ENCODE results near the gene BIRC6.
"Not testable (repeated sequence)": the region's sequence is repeated elsewhere in the genome, so short reads cannot be mapped to it uniquely, and the experiment has no call there.

Gene BIRC6, protein sequence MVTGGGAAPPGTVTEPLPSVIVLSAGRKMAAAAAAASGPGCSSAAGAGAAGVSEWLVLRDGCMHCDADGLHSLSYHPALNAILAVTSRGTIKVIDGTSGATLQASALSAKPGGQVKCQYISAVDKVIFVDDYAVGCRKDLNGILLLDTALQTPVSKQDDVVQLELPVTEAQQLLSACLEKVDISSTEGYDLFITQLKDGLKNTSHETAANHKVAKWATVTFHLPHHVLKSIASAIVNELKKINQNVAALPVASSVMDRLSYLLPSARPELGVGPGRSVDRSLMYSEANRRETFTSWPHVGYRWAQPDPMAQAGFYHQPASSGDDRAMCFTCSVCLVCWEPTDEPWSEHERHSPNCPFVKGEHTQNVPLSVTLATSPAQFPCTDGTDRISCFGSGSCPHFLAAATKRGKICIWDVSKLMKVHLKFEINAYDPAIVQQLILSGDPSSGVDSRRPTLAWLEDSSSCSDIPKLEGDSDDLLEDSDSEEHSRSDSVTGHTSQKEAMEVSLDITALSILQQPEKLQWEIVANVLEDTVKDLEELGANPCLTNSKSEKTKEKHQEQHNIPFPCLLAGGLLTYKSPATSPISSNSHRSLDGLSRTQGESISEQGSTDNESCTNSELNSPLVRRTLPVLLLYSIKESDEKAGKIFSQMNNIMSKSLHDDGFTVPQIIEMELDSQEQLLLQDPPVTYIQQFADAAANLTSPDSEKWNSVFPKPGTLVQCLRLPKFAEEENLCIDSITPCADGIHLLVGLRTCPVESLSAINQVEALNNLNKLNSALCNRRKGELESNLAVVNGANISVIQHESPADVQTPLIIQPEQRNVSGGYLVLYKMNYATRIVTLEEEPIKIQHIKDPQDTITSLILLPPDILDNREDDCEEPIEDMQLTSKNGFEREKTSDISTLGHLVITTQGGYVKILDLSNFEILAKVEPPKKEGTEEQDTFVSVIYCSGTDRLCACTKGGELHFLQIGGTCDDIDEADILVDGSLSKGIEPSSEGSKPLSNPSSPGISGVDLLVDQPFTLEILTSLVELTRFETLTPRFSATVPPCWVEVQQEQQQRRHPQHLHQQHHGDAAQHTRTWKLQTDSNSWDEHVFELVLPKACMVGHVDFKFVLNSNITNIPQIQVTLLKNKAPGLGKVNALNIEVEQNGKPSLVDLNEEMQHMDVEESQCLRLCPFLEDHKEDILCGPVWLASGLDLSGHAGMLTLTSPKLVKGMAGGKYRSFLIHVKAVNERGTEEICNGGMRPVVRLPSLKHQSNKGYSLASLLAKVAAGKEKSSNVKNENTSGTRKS (N-terminal part only)

DNA sequence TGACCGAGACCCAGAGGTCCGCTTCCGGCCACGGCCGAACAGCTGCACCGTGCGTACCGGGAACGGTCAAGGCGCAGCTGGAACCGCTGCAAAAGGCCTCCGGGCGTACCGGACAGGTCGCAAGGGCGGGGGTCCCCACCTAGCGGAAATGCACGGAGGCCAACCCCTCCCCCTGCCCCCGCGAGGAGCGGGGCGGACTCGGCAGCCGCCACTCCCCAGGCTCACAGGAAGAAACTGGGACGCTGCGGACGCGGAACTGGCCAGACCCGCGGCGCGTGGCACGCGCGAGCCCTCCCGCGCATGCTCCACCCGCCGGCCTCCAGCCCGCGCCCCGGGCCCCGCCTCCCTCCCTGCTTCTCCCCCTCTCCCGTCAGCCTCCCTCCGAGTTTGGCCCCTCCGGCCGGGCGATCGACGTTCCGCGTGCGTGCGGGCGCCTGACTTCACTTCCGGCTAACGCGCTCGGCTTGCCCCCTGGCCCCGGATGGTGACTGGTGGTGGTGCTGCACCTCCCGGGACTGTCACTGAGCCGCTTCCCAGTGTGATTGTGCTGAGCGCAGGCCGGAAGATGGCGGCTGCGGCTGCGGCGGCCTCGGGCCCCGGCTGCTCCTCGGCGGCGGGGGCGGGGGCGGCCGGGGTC is at the start of gene BIRC6:
Gene BIRC6, plus strand, starts transcription at position 343 of the 637 bp plus-strand sequence. Its CDS starts 139 bp downstream, at position 482.
- DNase-seq (ENCODE audit: low read depth) = peak; percentile 97

DNA sequence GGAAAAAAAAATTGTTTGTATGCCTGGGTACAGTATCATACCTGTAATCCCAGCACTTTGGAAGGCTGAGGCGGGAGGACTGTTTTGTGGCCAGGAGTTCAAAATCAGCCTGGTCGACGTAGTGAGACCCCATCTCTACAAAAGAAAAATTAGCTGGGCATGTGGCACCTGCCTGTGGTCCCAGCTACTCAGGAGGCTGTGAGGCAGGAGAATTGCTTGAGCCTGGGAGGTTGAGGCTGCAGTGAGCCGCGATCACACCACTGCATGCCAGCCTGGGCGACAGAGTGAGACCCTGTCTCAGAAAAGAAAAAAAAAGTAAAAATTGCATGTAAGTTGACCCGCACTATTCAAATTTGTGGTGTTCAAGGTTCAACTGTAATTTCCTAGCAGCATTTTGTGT is 46.2 kb upstream of the BIRC6 start:
- DNase-seq (ENCODE audit: low read depth) = no peak

DNA sequence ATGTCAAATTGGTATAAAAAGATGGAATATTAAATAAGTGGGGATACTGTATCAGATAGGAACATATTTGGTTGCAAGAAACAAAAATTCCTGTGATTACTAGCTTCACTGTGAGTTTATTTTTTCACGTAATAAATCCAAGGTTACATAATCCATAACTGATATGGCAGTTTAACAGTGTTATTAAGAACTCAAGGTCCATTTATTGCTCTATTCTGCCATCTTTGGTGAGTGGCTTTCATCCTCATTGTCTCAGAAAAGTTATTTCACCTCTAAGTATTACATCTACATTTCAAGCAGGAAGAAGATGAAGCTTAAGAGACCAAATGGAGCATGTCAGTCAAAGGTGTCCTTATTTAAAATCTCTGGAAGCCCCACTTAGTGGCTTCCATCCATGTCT is 41.9 kb upstream of the BIRC6 start:
- no peak for DNase-seq (ENCODE audit: low read depth)

DNA sequence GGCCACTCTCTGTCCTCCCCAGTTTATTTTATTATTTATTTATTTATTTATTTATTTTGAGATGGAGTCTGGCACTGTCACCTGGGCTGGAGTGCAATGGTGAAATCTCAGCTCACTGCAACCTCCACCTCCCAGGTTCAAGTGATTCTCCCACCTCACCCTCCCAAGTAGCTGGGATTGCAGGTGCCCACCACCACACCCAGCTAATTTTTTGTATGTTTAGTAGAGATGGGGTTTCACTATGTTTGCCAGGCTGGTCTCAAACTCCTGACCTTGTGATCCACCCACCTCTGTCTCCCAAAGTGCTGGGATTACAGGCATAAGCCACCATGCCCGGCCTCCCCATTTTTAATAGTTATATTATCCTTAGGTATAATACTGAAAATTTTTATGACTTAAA is 28.1 kb upstream of the BIRC6 start:
- not testable (repeated sequence) for DNase-seq (ENCODE audit: low read depth)

DNA sequence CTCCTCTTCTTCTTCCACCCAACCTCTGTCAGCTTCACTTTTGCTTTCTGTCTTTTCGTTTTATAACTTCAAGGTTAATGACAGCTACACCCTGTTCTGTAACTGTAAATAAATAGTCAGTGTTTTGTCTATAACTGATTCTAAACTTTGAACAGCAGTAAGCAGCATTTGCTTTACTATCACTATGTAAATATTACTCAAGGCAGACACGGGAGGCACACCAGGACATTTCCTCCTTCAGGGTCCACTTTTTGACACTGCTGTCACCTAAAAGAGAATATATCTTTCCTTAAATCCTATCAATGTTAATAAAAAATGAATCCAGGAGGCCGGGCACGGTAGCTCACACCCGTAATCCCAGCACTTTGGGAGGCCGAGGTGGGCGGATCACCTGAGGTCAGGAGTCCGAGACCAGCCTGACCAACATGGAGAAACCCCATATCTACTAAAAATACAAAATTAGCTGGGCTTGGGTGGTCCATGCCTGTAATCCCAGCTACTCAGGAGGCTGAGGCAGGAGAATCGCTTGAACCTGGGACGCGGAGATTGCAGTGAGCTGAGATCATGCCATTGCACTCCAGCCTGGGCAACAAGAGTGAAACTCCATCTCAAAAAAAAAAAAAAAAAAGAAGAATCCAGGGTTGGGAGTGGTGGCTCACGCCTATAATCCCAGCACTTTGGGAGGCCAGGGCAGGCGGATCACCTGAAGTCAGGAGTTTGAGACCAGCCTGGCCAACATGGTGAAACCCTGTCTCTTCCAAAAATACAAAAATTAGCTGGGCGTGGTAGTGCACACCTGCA is 27.4 kb upstream of the BIRC6 start:
- DNase-seq (ENCODE audit: low read depth) = not testable (repeated sequence)

DNA sequence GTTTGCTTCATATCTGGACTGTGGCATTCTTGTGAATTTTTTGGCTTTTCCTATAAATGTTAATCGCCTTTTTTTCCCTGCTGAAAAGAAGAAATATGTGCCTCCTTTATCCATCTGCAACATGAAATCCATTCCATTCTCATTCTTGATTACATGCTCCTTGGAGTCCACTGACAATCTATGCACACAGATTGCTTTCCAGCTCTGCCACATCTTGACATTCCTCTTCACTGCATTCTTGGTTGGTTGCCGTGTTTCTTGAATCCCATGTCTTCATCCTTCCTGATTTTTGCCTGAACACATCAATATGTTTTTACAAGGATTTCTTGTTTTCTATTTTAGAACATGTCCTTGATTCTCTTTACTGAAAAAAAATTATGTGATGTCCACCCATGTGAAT is 26.7 kb upstream of the BIRC6 start:
- DNase-seq (ENCODE audit: low read depth) = no peak

DNA sequence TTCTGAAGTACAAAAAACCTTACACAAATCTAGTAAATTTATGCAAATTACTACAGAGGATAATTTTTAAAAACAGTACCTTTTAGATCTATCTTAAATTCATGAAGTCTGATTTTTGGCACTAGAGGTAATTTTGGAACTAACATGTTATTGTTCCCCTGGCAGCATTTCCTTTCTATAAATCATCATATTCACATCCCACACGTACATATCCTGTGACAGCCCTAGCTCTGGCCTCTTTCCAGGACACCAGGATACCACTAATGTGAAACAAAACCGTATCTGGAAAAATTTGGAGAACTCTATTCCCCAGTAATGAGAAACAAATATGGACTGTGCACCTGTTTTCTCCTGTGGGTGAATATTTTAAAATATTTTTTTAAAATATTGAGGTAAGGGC is 14.0 kb upstream of the BIRC6 start:
- DNase-seq (ENCODE audit: low read depth) = no peak

DNA sequence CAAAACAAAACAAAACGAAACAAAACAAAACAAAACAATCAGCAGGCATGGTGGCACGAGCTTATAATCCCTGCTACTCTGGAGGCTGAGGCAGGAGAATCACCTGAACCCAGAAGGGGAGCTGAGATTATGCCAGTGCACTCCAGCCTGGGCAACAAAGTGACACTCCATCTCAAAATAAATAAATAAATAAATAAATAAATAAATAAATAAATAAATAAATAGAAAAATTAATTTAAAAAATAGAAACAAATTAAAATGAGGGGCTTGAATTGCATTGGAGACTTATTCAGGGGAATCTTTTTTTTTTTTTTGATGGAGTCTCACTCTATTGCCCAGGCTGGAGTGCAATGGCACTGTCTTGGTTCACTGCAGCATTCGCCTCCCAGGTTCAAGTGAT is 6.0 kb upstream of the BIRC6 start:
- not testable (repeated sequence) for DNase-seq (ENCODE audit: low read depth)

DNA sequence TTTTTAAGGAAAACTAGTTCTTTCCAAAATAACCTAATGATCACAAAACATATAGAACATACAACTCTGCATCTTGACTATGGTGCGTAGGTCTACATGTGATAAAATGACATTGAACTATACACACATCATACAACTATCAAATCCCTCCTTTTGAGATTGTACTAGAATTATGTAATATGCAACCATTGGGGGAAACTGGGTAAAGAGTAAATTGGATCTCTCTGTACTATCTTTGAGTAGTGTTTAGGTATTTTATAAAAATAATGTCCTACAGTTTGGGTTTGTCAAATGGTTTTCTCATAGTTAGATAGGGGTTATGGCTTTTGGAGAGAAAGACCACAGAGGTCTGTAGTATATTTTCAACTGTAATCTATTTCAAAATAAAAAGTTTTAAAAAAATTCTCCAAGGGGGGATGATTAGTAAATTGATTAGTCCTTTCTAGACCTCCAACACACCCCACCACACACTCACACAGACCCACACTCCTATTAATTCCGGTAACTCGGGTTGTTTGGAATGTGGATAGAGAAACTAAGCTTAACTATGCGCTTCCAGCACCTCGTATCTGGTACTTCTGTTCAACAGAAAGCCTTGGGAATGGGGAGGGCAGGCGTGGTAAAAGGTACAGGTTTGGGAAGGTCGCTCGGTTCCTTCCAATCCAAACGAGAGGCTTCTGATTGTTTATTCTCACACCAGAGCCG is 695 bp upstream of the BIRC6 start:
- DNase-seq (ENCODE audit: low read depth) = no peak

DNA sequence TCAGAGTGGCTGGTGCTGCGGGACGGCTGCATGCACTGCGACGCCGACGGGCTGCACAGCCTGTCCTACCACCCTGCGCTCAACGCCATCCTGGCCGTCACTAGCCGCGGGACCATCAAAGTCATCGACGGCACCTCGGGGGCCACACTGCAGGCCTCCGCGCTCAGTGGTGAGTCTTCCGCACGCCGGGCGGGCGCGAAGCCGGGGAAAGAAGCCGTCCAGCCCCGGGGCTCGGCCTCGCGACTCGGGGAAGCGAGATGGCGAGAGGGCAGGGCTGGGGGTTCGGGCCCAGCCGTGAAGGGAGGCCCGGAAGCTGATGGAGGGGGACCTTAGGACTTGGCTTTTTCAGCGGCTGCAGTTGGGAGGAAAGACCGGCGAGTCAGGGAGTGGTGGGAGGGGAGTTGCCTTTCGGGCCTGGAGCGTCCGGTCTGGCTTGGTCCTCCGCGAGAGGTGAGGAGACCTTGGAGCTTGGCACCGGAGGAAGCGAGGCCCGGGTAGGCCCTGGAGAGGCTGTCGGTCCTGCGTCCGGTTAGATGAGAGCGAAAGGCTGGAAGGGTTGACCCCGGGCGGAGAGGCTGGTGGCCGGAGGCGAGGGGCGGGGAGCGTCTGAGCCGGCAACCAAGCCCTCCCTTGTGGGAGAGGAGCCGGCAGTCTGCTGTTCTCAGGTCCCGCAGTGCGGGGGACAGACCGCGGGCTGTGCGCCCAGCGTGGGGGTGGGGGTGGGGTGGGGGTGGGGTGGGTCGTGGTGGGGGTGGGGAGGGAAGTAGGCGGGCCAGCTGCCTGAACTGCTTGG is 691 bp downstream of the BIRC6 start:
- DNase-seq (ENCODE audit: low read depth) = peak; percentile 6

DNA sequence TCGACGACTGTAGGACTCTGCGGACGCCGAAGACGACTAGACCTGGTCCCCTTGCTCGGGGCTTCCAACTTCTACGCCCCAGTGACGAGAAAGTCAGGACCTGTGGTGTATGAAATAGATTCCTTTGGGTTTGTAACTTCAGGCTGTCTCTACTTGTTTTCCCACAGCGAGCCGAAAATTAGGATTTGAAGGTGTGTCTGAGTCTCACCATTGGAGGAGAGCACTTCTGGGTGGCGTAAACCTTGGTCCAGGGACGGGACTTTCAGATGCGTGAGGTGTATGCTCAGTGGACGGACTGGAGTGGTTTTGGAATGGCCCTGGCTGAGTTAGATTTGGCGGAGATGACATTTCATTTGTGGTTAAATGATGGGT is 1.3 kb downstream of the BIRC6 start:
- no peak for DNase-seq (ENCODE audit: low read depth)

DNA sequence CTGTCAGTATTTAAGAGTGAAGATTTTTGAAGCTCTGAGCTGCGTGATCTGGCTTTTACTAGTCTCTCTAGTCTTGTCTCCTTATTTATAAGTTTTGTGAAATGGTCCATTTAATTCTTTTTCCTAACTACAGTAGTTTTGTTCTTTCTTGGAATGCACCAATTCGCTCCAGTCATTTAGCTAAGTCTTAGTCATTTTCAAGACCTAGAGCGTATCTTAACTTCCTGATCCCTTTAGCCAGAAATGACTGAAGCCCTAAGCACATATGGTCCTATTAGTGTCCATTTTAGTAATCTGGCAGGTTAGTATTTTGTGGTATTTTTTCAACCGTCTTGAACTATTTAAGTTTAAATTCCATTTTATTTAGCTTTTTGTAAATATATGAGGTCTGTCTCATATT is 3.6 kb downstream of the BIRC6 start:
- no peak for DNase-seq (ENCODE audit: low read depth)

DNA sequence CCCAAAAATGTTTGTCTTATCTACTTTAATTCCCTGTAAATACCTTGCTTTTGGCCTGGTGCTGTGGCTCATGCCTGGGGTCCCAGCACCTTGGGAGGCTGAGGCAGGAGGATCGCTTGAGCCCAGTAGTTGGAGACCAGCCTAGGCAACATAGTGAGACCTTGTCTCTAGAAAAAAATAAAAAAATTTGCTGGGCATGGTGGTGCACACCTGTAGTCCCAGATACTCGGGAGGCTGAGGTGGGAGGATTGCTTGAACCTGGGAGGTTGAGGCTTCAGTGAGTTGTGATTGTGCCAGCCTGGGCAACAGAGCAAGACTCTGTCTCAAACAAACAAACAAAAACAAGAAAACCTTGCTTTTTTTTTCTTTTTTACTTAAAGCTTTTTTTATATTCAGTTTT is 6.2 kb downstream of the BIRC6 start:
- not testable (repeated sequence) for DNase-seq (ENCODE audit: low read depth)

DNA sequence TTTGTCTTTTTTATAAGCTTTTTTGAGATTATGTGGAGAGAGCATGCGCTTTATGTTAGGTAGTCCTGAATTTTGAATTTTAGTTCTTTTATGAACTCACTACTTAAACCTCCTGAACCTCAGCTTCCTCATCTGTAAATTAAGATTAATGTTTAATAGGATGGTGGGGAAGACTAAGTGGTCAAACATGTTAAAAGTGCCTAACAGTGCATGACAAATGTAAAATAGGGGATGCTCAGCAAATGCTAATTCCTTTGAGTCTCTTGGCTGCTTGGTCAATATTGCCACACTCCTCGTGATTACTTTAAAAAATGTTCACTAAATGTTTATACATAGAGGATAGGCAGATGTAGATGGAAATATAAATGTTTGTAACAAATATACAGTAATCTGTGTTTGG is 6.8 kb downstream of the BIRC6 start:
- no peak for DNase-seq (ENCODE audit: low read depth)

DNA sequence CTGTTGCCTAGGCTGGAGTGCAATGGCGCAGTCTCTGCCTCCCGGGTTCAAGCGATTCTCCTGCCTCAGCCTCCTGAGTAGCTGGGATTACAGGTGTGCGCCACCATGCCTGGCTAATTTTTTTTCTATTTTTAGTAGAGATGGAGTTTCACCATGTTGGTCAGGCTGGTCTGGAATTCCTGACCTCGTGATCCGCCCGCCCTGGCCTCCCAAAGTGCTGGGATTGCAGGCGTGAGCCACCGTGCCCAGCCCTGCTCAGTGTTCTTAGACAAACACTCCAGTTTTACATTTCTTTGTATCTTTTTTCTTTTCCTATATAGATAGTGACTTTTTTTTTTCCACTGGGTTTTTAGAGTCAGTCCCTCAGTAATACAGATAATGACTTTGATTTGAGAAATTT is 7.5 kb downstream of the BIRC6 start:
- DNase-seq (ENCODE audit: low read depth) = not testable (repeated sequence)

DNA sequence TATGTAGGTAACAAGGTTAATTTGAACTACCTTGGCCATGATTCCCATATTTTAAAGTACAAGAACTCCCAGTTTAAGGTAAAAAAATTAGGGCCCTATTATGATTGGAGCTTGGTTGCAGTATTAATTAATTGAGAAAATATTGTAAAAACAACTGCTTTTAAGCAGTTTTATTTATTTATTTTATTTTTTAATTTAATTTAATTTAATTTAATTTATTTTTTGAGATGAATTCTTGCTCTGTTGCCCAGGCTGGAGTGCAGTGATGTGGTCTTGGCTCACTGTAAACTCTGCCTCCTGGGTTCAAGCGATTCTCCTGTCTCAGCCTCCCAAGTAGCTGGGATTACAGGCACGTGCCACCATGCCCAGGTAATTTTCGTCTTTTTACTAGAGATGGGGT is 8.9 kb downstream of the BIRC6 start:
- not testable (repeated sequence) for DNase-seq (ENCODE audit: low read depth)

DNA sequence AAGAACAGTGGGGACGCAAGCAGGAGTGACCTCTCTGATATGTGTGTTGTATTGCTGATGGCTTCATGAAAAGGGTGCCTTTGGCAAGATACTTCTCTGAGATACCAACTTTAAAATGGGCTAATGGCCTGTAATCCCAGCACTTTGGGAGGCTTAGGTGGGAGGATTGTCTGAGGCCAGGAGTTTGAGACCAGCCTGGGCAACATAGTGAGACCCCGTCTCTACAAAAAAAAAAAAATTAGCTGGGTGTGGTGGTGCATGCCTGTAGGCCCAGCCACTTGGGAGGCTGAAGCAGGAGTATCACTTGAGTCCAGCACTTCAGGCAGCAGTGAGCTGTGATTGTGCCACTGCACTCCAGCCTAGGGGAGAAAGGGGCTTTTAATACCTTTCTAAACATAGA is 9.8 kb downstream of the BIRC6 start:
- DNase-seq (ENCODE audit: low read depth) = no peak

DNA sequence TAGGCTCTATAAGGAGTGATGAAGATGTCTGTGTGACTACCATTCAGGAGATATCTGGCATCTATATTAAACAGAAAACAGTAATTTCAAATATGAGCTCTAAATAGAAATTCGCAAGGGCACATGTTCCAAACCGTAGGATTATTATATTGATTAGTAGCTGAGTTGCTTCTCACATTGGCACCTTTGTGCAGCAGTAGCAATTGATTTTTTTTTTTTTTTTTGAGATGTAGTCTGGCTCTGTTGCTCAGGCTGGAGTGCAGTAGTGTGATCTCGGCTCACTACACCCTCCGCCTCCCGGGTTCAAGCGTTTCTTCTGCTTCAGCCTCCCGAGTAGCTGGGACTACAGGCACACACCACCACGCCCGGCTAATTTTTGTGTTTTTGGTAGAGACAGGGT is 12.4 kb downstream of the BIRC6 start:
- DNase-seq (ENCODE audit: low read depth) = no peak

DNA sequence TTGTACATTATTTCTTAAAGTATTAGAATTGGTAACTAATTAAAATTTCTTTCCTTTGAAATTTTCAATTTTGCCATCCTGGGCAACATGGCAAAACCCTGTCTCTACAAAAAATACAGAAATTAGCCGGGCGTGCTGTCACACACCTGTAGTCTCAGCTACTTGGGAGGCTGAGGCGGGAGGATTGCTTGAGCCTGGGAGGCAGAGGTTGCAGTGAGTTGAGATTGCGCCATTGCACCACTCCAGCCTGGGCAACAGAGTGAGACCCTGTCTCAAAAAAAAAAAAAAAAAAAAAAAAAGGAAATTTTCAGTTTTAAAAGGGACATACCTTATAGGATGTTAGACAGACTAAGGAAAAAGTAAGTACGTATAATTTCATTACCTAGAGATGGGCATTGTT is 14.1 kb downstream of the BIRC6 start:
- DNase-seq (ENCODE audit: low read depth) = not testable (repeated sequence)
